Smooth muscle cell (in vitro differentiated cells): ENCODE results near the gene BLOC1S3. TPM values are rescaled to one million over a fixed set of nuclear protein-coding genes. Genes with fewer than 3 reads are reported as not detected.

Source experiments
- DNase-seq: peaks from one replicate; lab custom pipeline; 2025; ENCODE audit not compliant: unreplicated experiment; lab: John Stamatoyannopoulos, UW
- H2AFZ ChIP-seq: fragments of 200-600 bp; sonication (generic); 2 replicates; pipeline ENCODE4 v1.6.0; 2016; ENCODE audit warnings: antibody characterized with exemption, low read depth, mild to moderate bottlenecking
- H3F3A ChIP-seq: fragments of 200-600 bp; sonication (generic); 2 replicates; pipeline ENCODE4 v1.6.0; 2017; ENCODE audit warnings: antibody characterized with exemption, low read depth
- H3K27ac ChIP-seq: fragments of 200-600 bp; sonication (generic); 2 replicates; pipeline ENCODE4 v1.5.1; 2016; ENCODE audit warnings: low read depth, mild to moderate bottlenecking
- H3K27me3 ChIP-seq: fragments of 200-600 bp; sonication (generic); 2 replicates; pipeline ENCODE4 v1.6.1; 2016; ENCODE audit warnings: low read depth, mild to moderate bottlenecking
- H3K36me3 ChIP-seq: fragments of 200-600 bp; sonication (generic); 2 replicates; pipeline ENCODE4 v1.5.1; 2016; ENCODE audit warnings: low read depth
- H3K4me1 ChIP-seq: fragments of 200-600 bp; sonication (generic); 2 replicates; pipeline ENCODE4 v1.5.1; 2016; ENCODE audit warnings: low read depth
- H3K4me2 ChIP-seq: fragments of 200-600 bp; sonication (generic); 2 replicates; pipeline ENCODE4 v1.6.0; 2016; ENCODE audit warnings: mild to moderate bottlenecking
- H3K4me3 ChIP-seq: fragments of 200-600 bp; sonication (generic); 2 replicates; pipeline ENCODE4 v1.5.1; 2016; ENCODE audit warnings: mild to moderate bottlenecking
- H3K79me2 ChIP-seq: fragments of 200-600 bp; sonication (generic); 2 replicates; pipeline ENCODE4 v1.6.0; 2016; ENCODE audit warnings: low read depth, mild to moderate bottlenecking
- H3K9ac ChIP-seq: fragments of 200-600 bp; sonication (generic); 2 replicates; pipeline ENCODE4 v1.6.0; 2016; ENCODE audit warnings: low read depth
- H3K9me3 ChIP-seq: fragments of 200-600 bp; sonication (generic); replicated peaks from 2 replicates; pipeline ENCODE4 v1.5.1; 2016; ENCODE audit warnings: low read depth
- H4K20me1 ChIP-seq: fragments of 200-600 bp; sonication (generic); 2 replicates; pipeline ENCODE4 v1.6.0; 2016; ENCODE audit warnings: low read depth
- CTCF ChIP-seq: fragments of 200-600 bp; sonication (generic); IDR thresholded peaks from 2 replicates; pipeline ENCODE4 v1.5.1; 2017; ENCODE audit warnings: borderline replicate concordance, mild to moderate bottlenecking, antibody characterized with exemption; ENCODE audit not compliant: insufficient read depth, poor library complexity, severe bottlenecking
- WGBS: methylation state at CpG from one replicate; pipeline ENCODE4 v1.1.7; 2016; ENCODE audit warnings: low lambda C conversion rate; 5-methylcytosine and 5-hydroxymethylcytosine counted together
- polyA plus RNA-seq: library from polyadenylated mRNA; unstranded; fragments of >200 nt; fragmentation: Nextera tagmentation; extraction: Ambion mirVana; gene quantifications from 2 replicates; pipeline ENCODE4 v1.2.1, GENCODE V29; 2016
- total RNA-seq: library from RNA; depleted of rRNA; stranded (reverse); fragments of >200 nt; gene quantifications from 2 replicates; pipeline ENCODE4 v1.2.3, GENCODE V29; 2014

BLOC1S3 gene
- total and polyA plus RNA-seq, 2 experiments from 2014 or later: 3.5 to 7.7 TPM

DNA sequence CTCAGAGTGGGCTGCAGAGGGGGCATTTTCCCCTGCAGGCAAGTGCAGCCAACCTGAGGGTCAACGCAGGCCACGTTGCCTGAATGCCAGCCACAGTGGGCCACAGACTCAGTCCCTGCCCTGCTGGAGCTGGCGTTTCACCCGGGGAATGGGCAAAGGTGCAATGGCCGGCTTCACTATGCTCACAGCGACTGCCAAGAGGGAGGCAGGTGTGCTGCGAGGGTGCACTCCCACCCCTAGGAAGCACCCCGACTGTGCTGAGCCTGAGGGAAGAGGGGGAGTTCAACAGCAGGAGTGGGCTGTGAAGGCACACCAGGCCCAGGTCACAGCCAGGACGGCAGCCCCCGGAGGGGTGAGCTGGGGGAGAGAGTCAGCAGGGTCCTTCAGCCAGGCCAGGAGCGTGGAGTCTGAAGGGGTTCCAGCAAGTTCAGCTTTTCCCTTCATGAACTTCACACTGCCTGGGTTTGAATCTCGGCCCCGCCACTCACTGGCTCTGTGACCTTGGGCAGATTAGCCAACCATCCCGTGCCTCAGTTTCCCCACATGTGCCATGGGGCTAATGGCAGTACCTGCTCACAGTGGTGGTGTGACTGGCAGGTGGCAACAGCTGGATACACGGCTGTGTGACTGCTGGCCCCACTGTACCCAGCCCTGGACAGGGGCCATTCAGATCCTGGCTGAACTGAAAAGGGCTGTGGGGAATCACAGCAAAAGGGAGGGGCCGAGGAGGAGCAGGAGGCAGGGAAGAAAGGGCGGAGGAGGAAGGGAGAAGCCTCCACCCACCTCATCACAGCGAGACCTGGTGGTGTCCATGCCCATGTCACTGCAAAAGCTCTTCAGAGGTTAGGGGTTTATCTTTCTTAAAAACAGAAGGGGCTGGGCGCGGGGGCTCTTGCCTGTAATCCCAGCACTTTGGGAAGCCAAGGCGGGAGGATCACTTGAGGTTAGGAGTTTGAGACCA, 8.2 kb upstream of the BLOC1S3 start:
- H3K79me2 ChIP-seq: no peaks in the 10 kb centered on the region
- no peak overlapping the region for H3K9ac ChIP-seq
- no peaks in the 10 kb centered on the region for H3K36me3 ChIP-seq
- DNase-seq: no peak
- TF ChIP-seq CTCF: no peak
- peaks cover 5% of the 10 kb centered on the region for H3K4me1 ChIP-seq
- no peak overlapping the region for H3K27ac ChIP-seq
- no peak overlapping the region for H3K4me2 ChIP-seq
- no peak overlapping the region for H2AFZ ChIP-seq
- no peaks in the 10 kb centered on the region for H3K9me3 ChIP-seq
- H3K27me3 ChIP-seq: no peaks in the 10 kb centered on the region
- WGBS: 92% methylated on average over 21 of the region's 21 CpGs
- H3K4me3 ChIP-seq: no peak overlapping the region
- H4K20me1 ChIP-seq: peaks cover 6% of the 10 kb centered on the region
- H3F3A ChIP-seq: no peaks in the 10 kb centered on the region

- no peaks in the 10 kb centered on the region for H3F3A ChIP-seq
These were observed 7.4 kb upstream of the BLOC1S3 start for GRCh38 chr19:45171211-45171623.

DNA sequence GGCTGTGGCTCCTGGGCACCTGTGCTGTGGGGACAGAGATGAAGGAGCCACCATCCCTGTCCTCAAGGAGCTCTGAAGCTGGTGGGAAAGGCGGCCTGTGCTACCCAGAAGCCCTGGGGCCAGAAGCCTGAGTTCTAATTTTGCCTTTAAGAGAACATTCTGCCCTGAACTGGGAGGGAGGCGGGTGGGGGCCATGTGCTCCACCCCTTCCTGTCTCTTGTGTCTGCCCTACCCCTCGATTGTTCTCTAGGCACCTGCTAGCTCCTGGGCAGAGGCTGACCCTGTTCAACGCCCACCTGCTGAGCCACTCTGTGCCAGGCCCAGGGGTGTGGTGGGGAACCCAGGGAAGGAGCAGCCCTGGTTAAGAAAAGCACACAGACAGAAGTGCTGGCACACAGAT, 6.4 kb upstream of the BLOC1S3 start:
- no peaks in the 10 kb centered on the region for H3K36me3 ChIP-seq
- H3K9me3 ChIP-seq: no peaks in the 10 kb centered on the region
- WGBS: 82% methylated on average over 4 of the region's 4 CpGs
- H4K20me1 ChIP-seq: peaks cover 6% of the 10 kb centered on the region
- DNase-seq: no peak
- peaks cover 5% of the 10 kb centered on the region for H3K4me1 ChIP-seq
- no peaks in the 10 kb centered on the region for H3K79me2 ChIP-seq
- no peaks in the 10 kb centered on the region for H3F3A ChIP-seq
- no peak overlapping the region for H2AFZ ChIP-seq
- H3K27ac ChIP-seq: no peak overlapping the region
- H3K9ac ChIP-seq: no peak overlapping the region
- no peaks in the 10 kb centered on the region for H3K27me3 ChIP-seq
- TF ChIP-seq CTCF: no peak
- H3K4me3 ChIP-seq: no peak overlapping the region
- peak overlapping the region; percentile 31 for H3K4me2 ChIP-seq

More at GRCh38 chr19:45171211-45171623, 7.4 kb upstream of the BLOC1S3 start:
- H3K79me2 ChIP-seq: no peaks in the 10 kb centered on the region
- peaks cover 6% of the 10 kb centered on the region for H4K20me1 ChIP-seq
- H3K27ac ChIP-seq: no peak overlapping the region
- H3K9me3 ChIP-seq: no peaks in the 10 kb centered on the region
- no peak overlapping the region for H3K9ac ChIP-seq
- no peak overlapping the region for H3K4me3 ChIP-seq
- no peaks in the 10 kb centered on the region for H3K27me3 ChIP-seq
- 63% methylated on average over 7 of the region's 7 CpGs for WGBS
- H3K4me2 ChIP-seq: no peak overlapping the region
- TF ChIP-seq CTCF: no peak
- H3K36me3 ChIP-seq: no peaks in the 10 kb centered on the region
- no peak overlapping the region for H2AFZ ChIP-seq
- no peak for DNase-seq
- H3K4me1 ChIP-seq: peaks cover 5% of the 10 kb centered on the region
